ENCODE results near the gene PABPC3.

PABPC3 gene

GRCh38 chr13:25111585-25111956 lies 15.6 kb downstream of the PABPC3 start:
- no peak for DNase-seq (ENCODE audit: low spot score)

- peak; percentile 61 for DNase-seq (ENCODE audit: low spot score)
Measured at GRCh38 chr13:25112695-25113255, 16.8 kb downstream of the PABPC3 start.

GRCh38 chr13:25114220-25114619 lies 18.3 kb downstream of the PABPC3 start:
- DNase-seq (ENCODE audit: low spot score), result peak; percentile 93

GRCh38 chr13:25116044-25116443 lies 20.1 kb downstream of the PABPC3 start:
- no peak for DNase-seq (ENCODE audit: low spot score)

GRCh38 chr13:25117312-25117711 lies 21.4 kb downstream of the PABPC3 start:
- DNase-seq (ENCODE audit: low spot score), result no peak

- DNase-seq (ENCODE audit: low spot score), result no peak
Measured at GRCh38 chr13:25118378-25118905, 22.5 kb downstream of the PABPC3 start.

- DNase-seq (ENCODE audit: low spot score), result no peak
Measured at GRCh38 chr13:25130944-25131343, 35.0 kb downstream of the PABPC3 start.

- DNase-seq (ENCODE audit: low spot score), result no peak
Measured at GRCh38 chr13:25131881-25132420, 36.0 kb downstream of the PABPC3 start.

- no peak for DNase-seq (ENCODE audit: low spot score)
Measured at GRCh38 chr13:25132751-25133390, 36.9 kb downstream of the PABPC3 start.

GRCh38 chr13:25135896-25136295 lies 40.0 kb downstream of the PABPC3 start:
- no peak for DNase-seq (ENCODE audit: low spot score)

- DNase-seq (ENCODE audit: low spot score), result peak; percentile 63
Measured at GRCh38 chr13:25136880-25137787, 41.2 kb downstream of the PABPC3 start.

- DNase-seq (ENCODE audit: low spot score), result no peak
Measured at GRCh38 chr13:25137788-25138115, 41.8 kb downstream of the PABPC3 start.

- no peak for DNase-seq (ENCODE audit: low spot score)
Measured at GRCh38 chr13:25141042-25141441, 45.1 kb downstream of the PABPC3 start.

GRCh38 chr13:25143706-25144105 lies 47.8 kb downstream of the PABPC3 start:
- no peak for DNase-seq (ENCODE audit: low spot score)

GRCh38 chr13:25147638-25148401 lies 51.9 kb downstream of the PABPC3 start:
- DNase-seq (ENCODE audit: low spot score), result no peak

- no peak for DNase-seq (ENCODE audit: low spot score)
Measured at GRCh38 chr13:25148402-25148771, 52.5 kb downstream of the PABPC3 start.
